GM21825 (cell line): Measurements from ENCODE around the gene SPTB.

ENCODE experiments used
- ATAC-seq: cut with Tn5 transposase; IDR thresholded peaks from one replicate; pipeline ENCODE4 v1.9.1; 2021; ENCODE audit warnings: mild to moderate bottlenecking, moderate library complexity; ENCODE audit not compliant: unreplicated experiment

The SPTB gene

GRCh38 chr14:64755781-64756221 lies 123.9 kb downstream of the SPTB start:
- no peak for ATAC-seq

GRCh38 chr14:64754685-64755084 lies 125.0 kb downstream of the SPTB start:
- no peak for ATAC-seq

GRCh38 chr14:64753999-64754398 lies 125.7 kb downstream of the SPTB start:
- no peak for ATAC-seq

- no peak for ATAC-seq
Measured at GRCh38 chr14:64753374-64753773, 126.3 kb downstream of the SPTB start.

GRCh38 chr14:64752909-64753308 lies 126.8 kb downstream of the SPTB start:
- no peak for ATAC-seq

- no peak for ATAC-seq
Measured at GRCh38 chr14:64748995-64749714, 130.6 kb downstream of the SPTB start.

- ATAC-seq: no peak
Measured at GRCh38 chr14:64748521-64748920, 131.2 kb downstream of the SPTB start.

- ATAC-seq: no peak
Measured at GRCh38 chr14:64747327-64747726, 132.4 kb downstream of the SPTB start.

- ATAC-seq: no peak
Measured at GRCh38 chr14:64746298-64747250, 133.1 kb downstream of the SPTB start.

- no peak for ATAC-seq
Measured at GRCh38 chr14:64745511-64746091, 134.1 kb downstream of the SPTB start.

GRCh38 chr14:64743061-64743460 lies 136.6 kb downstream of the SPTB start:
- ATAC-seq: no peak

GRCh38 chr14:64741961-64742360 lies 137.7 kb downstream of the SPTB start:
- no peak for ATAC-seq

GRCh38 chr14:64741200-64741599 lies 138.5 kb downstream of the SPTB start:
- ATAC-seq: no peak

GRCh38 chr14:64738281-64738804 lies 141.4 kb downstream of the SPTB start:
- ATAC-seq: no peak

- ATAC-seq: no peak
Measured at GRCh38 chr14:64737391-64738280, 142.1 kb downstream of the SPTB start.

- no peak for ATAC-seq
Measured at GRCh38 chr14:64736271-64737169, 143.2 kb downstream of the SPTB start.

GRCh38 chr14:64734990-64735389 lies 144.7 kb downstream of the SPTB start:
- ATAC-seq: no peak

GRCh38 chr14:64733899-64734298 lies 145.8 kb downstream of the SPTB start:
- ATAC-seq: no peak

- no peak for ATAC-seq
Measured at GRCh38 chr14:64733321-64733720, 146.4 kb downstream of the SPTB start.
